Measurements from ENCODE around the gene MRPL17.

MRPL17 gene

GRCh38 chr11:6638429-6638828 is 44.7 kb downstream of the MRPL17 start:
- no peak for TF ChIP-seq ZNF274 (IDR thresholded peaks at IDR 0.05; ENCODE audit: low read depth, low read length)
- no peak overlapping the region for H3K4me3 ChIP-seq (ENCODE audit: low read length)

GRCh38 chr11:6637871-6638270 is 45.3 kb downstream of the MRPL17 start:
- TF ChIP-seq ZNF274 (IDR thresholded peaks at IDR 0.05; ENCODE audit: low read depth, low read length), result no peak
- no peak overlapping the region for H3K4me3 ChIP-seq (ENCODE audit: low read length)

- H3K4me3 ChIP-seq (ENCODE audit: low read length), result no peak overlapping the region
- no peak for TF ChIP-seq ZNF274 (IDR thresholded peaks at IDR 0.05; ENCODE audit: low read depth, low read length)
Measured at GRCh38 chr11:6636480-6636879, 46.7 kb downstream of the MRPL17 start.

GRCh38 chr11:6635082-6635932 is 47.8 kb downstream of the MRPL17 start:
- no peak overlapping the region for H3K4me3 ChIP-seq (ENCODE audit: low read length)
- no peak for TF ChIP-seq ZNF274 (IDR thresholded peaks at IDR 0.05; ENCODE audit: low read depth, low read length)

- TF ChIP-seq ZNF274 (IDR thresholded peaks at IDR 0.05; ENCODE audit: low read depth, low read length), result no peak
- H3K4me3 ChIP-seq (ENCODE audit: low read length), result no peak overlapping the region
Measured at GRCh38 chr11:6634534-6634933, 48.6 kb downstream of the MRPL17 start.

GRCh38 chr11:6633422-6634408 is 49.4 kb downstream of the MRPL17 start:
- H3K4me3 ChIP-seq (ENCODE audit: low read length), result no peak overlapping the region
- TF ChIP-seq ZNF274 (IDR thresholded peaks at IDR 0.05; ENCODE audit: low read depth, low read length), result no peak

GRCh38 chr11:6632116-6633073 is 50.7 kb downstream of the MRPL17 start:
- no peak overlapping the region for H3K4me3 ChIP-seq (ENCODE audit: low read length)
- no peak for TF ChIP-seq ZNF274 (IDR thresholded peaks at IDR 0.05; ENCODE audit: low read depth, low read length)

- no peak overlapping the region for H3K4me3 ChIP-seq (ENCODE audit: low read length)
- TF ChIP-seq ZNF274 (IDR thresholded peaks at IDR 0.05; ENCODE audit: low read depth, low read length), result no peak
Measured at GRCh38 chr11:6631361-6631890, 51.7 kb downstream of the MRPL17 start.

- H3K4me3 ChIP-seq (ENCODE audit: low read length), result no peak overlapping the region
- TF ChIP-seq ZNF274 (IDR thresholded peaks at IDR 0.05; ENCODE audit: low read depth, low read length), result no peak
Measured at GRCh38 chr11:6630632-6631291, 52.4 kb downstream of the MRPL17 start.

Measured in GM08714 (cell line).